C4-2B (cell line): Measurements from ENCODE around the gene TRIM59.
A peak's percentile ranks its signal among the peaks of the same experiment; 100 is the strongest.

ENCODE experiments used
- H3K27ac ChIP-seq: fragments of 450-650 bp; 2 replicates; pipeline ENCODE4 v1.5.1; 2017
- CTCF ChIP-seq: fragments of 450-650 bp; conservative IDR thresholded peaks from 2 replicates; pipeline ENCODE4 v1.5.1; 2017; ENCODE audit warnings: mild to moderate bottlenecking
- ZFX ChIP-seq: fragments of 450-650 bp; IDR thresholded peaks from 2 replicates; pipeline ENCODE4 v1.6.1; 2017

The TRIM59 gene

GRCh38 chr3:160399125-160400029 lies 50.2 kb downstream of the TRIM59 start, which contains the start of the genes IFT80 and SMC4:
TSS of gene IFT80 (minus strand) at chr3:160399225. CDS start at chr3:160384600, 14,625 bp downstream.
TSS of gene SMC4 (plus strand) at chr3:160399650. CDS start at chr3:160400827, 1,177 bp downstream.
- H3K27ac ChIP-seq, result peak within 1 kb of the TSS; percentile 98
- TF ChIP-seq CTCF (no peak), ZFX (no peak; the same call in none of the 2 replicates)

GRCh38 chr3:160398820-160399124 lies 50.8 kb downstream of the TRIM59 start:
- H3K27ac ChIP-seq, result peak overlapping the region; percentile 98
- TF ChIP-seq ZFX, result no peak
- TF ChIP-seq CTCF, result no peak

GRCh38 chr3:160395297-160395696 lies 54.3 kb downstream of the TRIM59 start:
- no peak overlapping the region for H3K27ac ChIP-seq
- no peak for TF ChIP-seq ZFX
- no peak for TF ChIP-seq CTCF

GRCh38 chr3:160394009-160394392 lies 55.6 kb downstream of the TRIM59 start:
- TF ChIP-seq CTCF (no peak), ZFX (no peak)
- H3K27ac ChIP-seq, result no peak overlapping the region

GRCh38 chr3:160393346-160394008 lies 56.1 kb downstream of the TRIM59 start:
- TF ChIP-seq ZFX (no peak), CTCF (no peak)
- H3K27ac ChIP-seq, result no peak overlapping the region

- no peak overlapping the region for H3K27ac ChIP-seq
- TF ChIP-seq CTCF, result no peak
- TF ChIP-seq ZFX, result no peak
Measured at GRCh38 chr3:160392798-160393197, 56.8 kb downstream of the TRIM59 start.

- no peak overlapping the region for H3K27ac ChIP-seq
- TF ChIP-seq CTCF, result no peak
- no peak for TF ChIP-seq ZFX
Measured at GRCh38 chr3:160390565-160391138, 58.9 kb downstream of the TRIM59 start.
